Thyroid gland (tissue), 4 donors: ENCODE results near the gene BMP8A. TPM values are rescaled to one million over a fixed set of nuclear protein-coding genes. Genes with fewer than 3 reads are reported as not detected.

Experiments used
- DNase-seq, 2 donors: peaks; one replicate each; pipeline ENCODE4 v3.0.0-alpha.2; 2019
- H3K27ac ChIP-seq, 3 donors: fragments of 200-600 bp; sonication (generic); 1 replicate in 2 of 3; 2 replicates in 1 of 3; pipeline ENCODE4 v1.5.1; 2016 to 2019; ENCODE audit warnings: mild to moderate bottlenecking in 1 of 3, moderate library complexity in 1 of 3
- H3K27me3 ChIP-seq: fragments of 200-600 bp; sonication (generic); one replicate; pipeline ENCODE4 v1.5.1; 2019
- H3K36me3 ChIP-seq, 2 donors: fragments of 200-600 bp; sonication (generic); one replicate each; pipeline ENCODE4 v1.5.1; 2016 to 2019
- H3K4me1 ChIP-seq, 2 donors: fragments of 200-600 bp; sonication (generic); one replicate each; pipeline ENCODE4 v1.5.1; 2017 to 2019
- H3K4me3 ChIP-seq, 3 donors: fragments of 200-600 bp; sonication (generic); replicated peaks in 1 of 3; 1 replicate in 2 of 3; 2 replicates in 1 of 3; pipeline ENCODE4 v1.5.1; 2016; ENCODE audit warnings: mild to moderate bottlenecking in 1 of 3
- H3K9me3 ChIP-seq: fragments of 200-600 bp; sonication (generic); one replicate; pipeline ENCODE4 v1.5.1; 2017
- CTCF ChIP-seq, 6 experiments: fragments of 200-600 bp in 3 of 6; fragments of 450-650 bp in 3 of 6; sonication (generic) in 3 of 6; IDR thresholded peaks; one replicate each; pipeline ENCODE4 v1.5.1; 2016 to 2019; ENCODE audit warnings: antibody characterized with exemption in 6 of 6, mild to moderate bottlenecking in 2 of 6, inconsistent platforms in 1 of 6, moderate library complexity in 1 of 6
- POLR2A ChIP-seq, 2 donors: fragments of 450-650 bp; IDR thresholded peaks; one replicate each; pipeline ENCODE4 v1.6.1; 2017; ENCODE audit warnings: antibody characterized with exemption in 2 of 2, mild to moderate bottlenecking in 2 of 2, moderate library complexity in 1 of 2
- WGBS, 2 donors: methylation state at CpG; one replicate each; pipeline ENCODE4 v1.1.5; 2017; 5-methylcytosine and 5-hydroxymethylcytosine counted together
- intact Hi-C: fragments of 100-400 bp; cut with DNase I; formaldehyde crosslinking; loops from one replicate; pipeline ENCODE4 v1.15.1; 2023
- total RNA-seq, 4 donors: library from RNA; depleted of rRNA; stranded (reverse); fragments of >200 nt; gene quantifications; one replicate each; pipeline ENCODE4 v1.2.3, GENCODE V29; 2016

The BMP8A gene
- total RNA-seq, 4 donors from 2014 or later: 58.5 to 386 (median 270) TPM

DNA sequence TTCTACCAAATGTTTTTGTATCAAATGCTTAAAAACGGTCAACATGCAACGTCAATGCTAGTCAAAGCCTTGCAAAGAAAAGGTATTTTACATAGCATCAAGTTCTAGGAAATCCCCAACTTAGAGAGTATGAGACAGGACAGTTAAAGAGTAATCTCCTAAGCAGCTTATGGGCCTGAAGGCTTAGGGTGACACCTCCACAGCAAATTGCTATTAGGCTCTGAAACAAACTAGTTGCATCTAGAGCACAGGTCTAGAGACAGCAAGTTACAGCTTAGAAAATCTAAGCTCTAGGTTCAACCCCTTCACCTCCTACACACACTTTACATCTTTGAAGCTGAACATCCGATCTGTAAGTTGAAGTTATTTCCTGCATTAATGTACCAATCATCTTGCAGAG lies 71.5 kb downstream of the BMP8A start:
- no peak for DNase-seq
- no peak for TF ChIP-seq POLR2A (IDR thresholded peaks at IDR 0.05)
- TF ChIP-seq CTCF (IDR thresholded peaks at IDR 0.05): no peak
- Histone ChIP-seq H3K9me3 (no peaks in the 10 kb centered on the region), H3K27me3 (no peaks in the 10 kb centered on the region), H3K27ac (no peak overlapping the region), H3K4me1 (peaks cover 0 to 4% of the 10 kb centered on the region in 2 donors), H3K36me3 (peaks cover 65 to 76% of the 10 kb centered on the region in 2 donors), H3K4me3 (no peak overlapping the region)
- 89 to 92% methylated on average over 3 of the region's 3 CpGs for WGBS, 2 donors
- intact Hi-C loops: no loop called here

DNA sequence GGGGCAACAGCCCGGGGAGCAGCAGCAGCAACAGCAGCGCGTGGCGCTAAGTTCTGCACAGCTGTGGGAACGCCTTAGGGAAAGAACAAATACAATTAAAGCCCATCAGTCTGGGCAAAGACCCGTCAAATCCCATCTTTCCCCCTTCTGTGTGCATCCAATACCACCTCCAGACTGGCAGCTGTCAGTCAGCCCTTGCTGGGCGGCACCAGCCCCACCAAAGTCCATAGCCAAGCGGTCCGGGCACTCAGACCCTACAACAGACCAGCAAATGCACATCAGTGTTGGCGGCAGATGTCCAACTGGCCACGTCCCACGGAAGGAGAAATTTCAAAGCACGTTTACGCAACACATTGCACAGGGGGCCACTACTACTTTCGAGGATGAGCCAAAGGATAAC lies 72.2 kb downstream of the BMP8A start:
- Histone ChIP-seq H3K4me1 (peaks cover 0 to 4% of the 10 kb centered on the region in 2 donors), H3K9me3 (no peaks in the 10 kb centered on the region), H3K27ac (peak overlapping the region in 2 of 3 donors; percentile 22 to 38), H3K4me3 (no peak overlapping the region), H3K36me3 (peaks cover 72 to 84% of the 10 kb centered on the region in 2 donors), H3K27me3 (no peaks in the 10 kb centered on the region)
- TF ChIP-seq CTCF (IDR thresholded peaks at IDR 0.05) (no peak), POLR2A (IDR thresholded peaks at IDR 0.05) (no peak)
- intact Hi-C loops: no loop called here
- 91 to 96% methylated on average over 14 to 15 of the region's 15 CpGs for WGBS, 2 donors
- no peak for DNase-seq

- Histone ChIP-seq H3K9me3 (no peaks in the 10 kb centered on the region), H3K4me3 (no peak overlapping the region), H3K27me3 (no peaks in the 10 kb centered on the region), H3K27ac (peak overlapping the region in 1 of 3 donors; percentile 33), H3K4me1 (peaks cover 0 to 4% of the 10 kb centered on the region in 2 donors), H3K36me3 (peaks cover 79 to 91% of the 10 kb centered on the region in 2 donors)
- 73 to 83% methylated on average over 7 of the region's 7 CpGs for WGBS, 2 donors
- intact Hi-C loops: no loop called here
- DNase-seq: peak; percentile 86 to 89
- TF ChIP-seq POLR2A (IDR thresholded peaks at IDR 0.05): peak in 1 of 2 donors; percentile 6
- no peak for TF ChIP-seq CTCF (IDR thresholded peaks at IDR 0.05)
Observed at GRCh38 chr1:39564340-39564739, 72.9 kb downstream of the BMP8A start.

GRCh38 chr1:39564941-39565340 lies 73.5 kb downstream of the BMP8A start:
- Histone ChIP-seq H3K9me3 (no peaks in the 10 kb centered on the region), H3K36me3 (peaks cover 85 to 96% of the 10 kb centered on the region in 2 donors), H3K27me3 (no peaks in the 10 kb centered on the region), H3K27ac (peak overlapping the region in 1 of 3 donors; percentile 33), H3K4me1 (peaks cover 0 to 4% of the 10 kb centered on the region in 2 donors), H3K4me3 (no peak overlapping the region)
- intact Hi-C loops: no loop called here
- 96 to 98% methylated on average over 6 of the region's 6 CpGs for WGBS, 2 donors
- TF ChIP-seq POLR2A (IDR thresholded peaks at IDR 0.05) (no peak), CTCF (IDR thresholded peaks at IDR 0.05) (no peak)
- DNase-seq: peak in 1 of 2 donors; percentile 7

DNA sequence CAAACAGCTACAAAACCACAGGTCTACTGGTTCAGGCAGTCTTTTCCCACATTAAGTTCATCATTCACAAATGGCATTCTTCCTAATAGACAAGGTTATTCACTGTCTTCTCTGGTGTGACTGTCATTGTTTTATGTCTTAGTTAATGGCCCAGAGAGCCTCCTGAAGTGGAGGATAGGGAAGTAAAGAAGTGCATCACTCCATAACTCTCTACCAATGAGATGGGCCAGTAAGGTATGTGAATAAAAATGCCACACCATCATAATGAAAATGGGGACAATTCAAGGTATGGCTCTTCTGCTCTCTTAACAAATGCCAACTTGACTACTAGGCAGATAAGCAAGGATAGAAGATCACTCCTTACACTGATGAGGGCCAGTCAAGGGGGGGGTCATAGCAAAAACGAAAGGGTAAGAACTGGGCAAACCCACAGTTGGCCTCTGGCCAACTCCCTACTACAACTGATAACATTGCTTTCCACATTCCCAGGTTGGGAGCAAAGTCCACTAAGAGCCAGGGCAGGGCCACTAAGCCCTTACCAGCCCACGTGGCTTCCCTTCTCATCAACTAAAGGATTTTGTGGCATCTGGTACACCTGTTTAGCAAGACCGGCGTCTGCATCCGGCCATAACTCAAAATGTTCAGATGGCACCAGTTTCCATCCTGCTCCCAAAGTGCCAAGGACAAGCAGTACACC lies 75.2 kb downstream of the BMP8A start:
- TF ChIP-seq CTCF (IDR thresholded peaks at IDR 0.05) (no peak), POLR2A (IDR thresholded peaks at IDR 0.05) (no peak)
- Histone ChIP-seq H3K4me3 (no peak overlapping the region), H3K36me3 (peaks cover 86 to 96% of the 10 kb centered on the region in 2 donors), H3K4me1 (peaks cover 0 to 4% of the 10 kb centered on the region in 2 donors), H3K27ac (no peak overlapping the region), H3K27me3 (no peaks in the 10 kb centered on the region), H3K9me3 (no peaks in the 10 kb centered on the region)
- WGBS, 2 donors: 75 to 85% methylated on average over 5 of the region's 5 CpGs
- DNase-seq: no peak
- intact Hi-C loops: no loop called here
